Posterior cingulate gyrus (tissue), 11 donors: ENCODE results near the gene DNAI7.

ENCODE experiments used
- DNase-seq, 10 donors: peaks; one replicate each; pipeline versions ENCODE4 v3.0.0 to v3.0.0-alpha.2; 2020 to 2021; ENCODE audit warnings: mixed read lengths in 3 of 10
- intact Hi-C: fragments of 100-400 bp; cut with DNase I; formaldehyde crosslinking; loops from one replicate; pipeline ENCODE4 v1.15.1; 2023

Gene DNAI7

DNA sequence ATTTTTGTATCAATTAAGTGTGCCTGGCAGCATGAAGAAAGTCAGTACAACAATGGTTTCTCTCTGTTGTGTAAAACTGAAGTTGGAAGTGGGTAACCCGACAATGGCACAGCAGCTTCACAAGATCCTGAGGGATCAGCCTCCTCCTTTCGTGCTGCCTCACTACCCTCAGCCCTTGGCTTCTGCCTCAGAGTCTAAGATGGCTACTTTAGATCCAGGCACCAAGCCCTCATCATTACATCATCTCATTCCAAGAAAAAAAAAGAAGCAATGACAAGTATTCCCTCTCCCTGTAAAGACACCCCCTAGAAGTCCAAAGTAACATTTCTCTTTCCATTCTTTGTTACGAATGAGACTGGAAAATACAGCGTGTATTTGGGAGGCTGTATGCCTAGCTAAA lies 92.6 kb downstream of the DNAI7 start:
- DNase-seq: no peak
- intact Hi-C loops: no loop called here

DNA sequence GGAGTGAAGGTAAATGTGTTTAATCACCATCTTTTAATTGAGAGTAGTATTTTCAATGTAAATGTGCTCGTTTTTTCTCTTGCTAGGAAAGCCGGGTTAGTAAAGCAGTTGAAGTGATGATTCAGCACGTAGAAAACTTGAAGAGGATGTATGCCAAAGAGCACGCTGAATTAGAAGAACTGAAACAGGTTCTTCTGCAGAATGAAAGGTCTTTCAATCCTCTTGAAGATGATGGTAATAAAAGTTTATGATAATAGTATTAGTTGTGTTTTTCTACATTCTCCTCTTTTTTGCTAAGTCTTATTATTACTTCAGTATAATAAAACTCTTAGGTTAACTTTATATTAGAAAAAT lies 93.9 kb downstream of the DNAI7 start:
- intact Hi-C loops: no loop called here

DNA sequence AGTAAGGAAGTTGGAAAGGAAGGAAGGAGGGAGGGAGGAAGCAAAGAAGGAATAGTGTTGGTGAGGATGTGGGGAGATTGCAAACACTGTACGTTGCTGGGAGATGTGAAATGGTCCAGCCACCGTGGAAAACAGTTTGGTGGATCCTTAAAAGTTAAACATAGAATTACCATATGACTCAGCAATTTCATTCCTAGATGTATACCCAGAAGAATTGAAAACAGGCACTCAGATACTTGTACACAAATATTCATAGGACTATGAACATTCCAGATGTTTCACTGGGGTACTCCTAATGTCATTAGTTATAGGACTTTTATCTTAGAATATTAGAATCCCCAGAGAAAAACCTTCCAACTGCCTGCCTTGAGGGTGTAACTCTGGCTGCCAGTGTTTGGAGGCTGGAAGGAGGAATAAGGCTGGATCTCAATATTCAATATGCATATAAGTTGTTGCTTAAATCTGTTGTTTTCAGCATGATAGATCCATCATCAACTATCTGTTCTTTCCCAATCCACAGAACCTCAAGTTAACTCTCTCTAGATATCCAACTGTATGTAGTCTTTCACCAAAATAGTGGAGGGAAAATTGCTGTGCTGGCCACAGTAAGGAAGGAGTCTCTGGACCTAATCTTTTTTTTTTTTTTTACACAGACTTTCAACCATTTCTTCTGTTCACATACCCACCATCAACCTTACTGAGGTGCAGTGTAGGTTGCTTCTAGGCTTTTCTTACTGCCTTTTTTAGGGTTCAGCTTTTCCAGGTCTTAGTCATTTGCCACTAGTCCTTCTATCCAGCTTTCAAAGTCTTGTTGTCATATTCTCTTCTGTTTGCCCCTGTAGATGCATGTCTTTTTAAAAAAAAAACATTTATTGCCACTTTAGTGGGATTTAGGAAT lies 94.5 kb downstream of the DNAI7 start:
- intact Hi-C loops: no loop called here
- DNase-seq: no peak

More for the DNA sequence above, 93.9 kb downstream of the DNAI7 start:
- no peak for DNase-seq

DNA sequence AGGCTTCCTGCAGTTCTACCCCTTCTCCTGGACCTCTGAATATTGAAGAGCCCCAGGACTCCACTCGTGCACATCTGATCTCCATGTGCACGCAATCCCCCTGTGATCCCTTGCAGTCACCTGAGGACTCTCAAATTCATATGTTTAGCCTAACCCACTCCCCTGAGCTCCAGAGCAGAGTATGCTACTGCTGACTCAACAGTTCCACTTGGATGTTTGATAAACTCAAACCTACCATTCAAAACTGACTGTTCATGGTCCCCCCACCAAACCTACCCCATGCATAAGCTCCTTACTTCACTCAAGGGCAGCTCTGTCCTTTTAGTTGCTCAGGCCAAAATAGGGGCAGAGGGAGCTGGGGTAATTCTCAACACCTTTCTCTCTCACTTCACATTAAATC lies 96.0 kb downstream of the DNAI7 start:
- intact Hi-C loops: no loop called here

DNA sequence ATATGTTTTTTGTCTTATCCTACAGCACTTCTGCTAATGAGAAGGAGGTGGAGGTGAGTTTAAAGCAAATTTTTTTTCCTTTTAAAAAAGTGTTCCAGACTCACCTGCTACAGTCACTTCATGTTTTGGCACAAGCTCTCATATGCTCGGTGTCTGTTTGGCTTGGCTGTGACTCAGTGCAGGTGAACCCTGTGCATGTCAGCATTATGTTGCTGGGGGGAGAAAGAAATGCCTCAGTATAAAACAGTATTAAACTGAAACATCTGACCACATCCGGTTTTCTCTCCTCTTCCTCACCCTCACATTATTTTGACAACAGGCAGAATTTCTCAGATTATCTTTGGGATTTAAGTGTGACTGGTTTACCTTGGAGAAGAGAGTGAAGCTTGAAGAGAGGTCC lies 105.2 kb downstream of the DNAI7 start:
- no peak for DNase-seq
- intact Hi-C loops: no loop called here

More for the DNA sequence above, 96.0 kb downstream of the DNAI7 start:
- DNase-seq: no peak

DNA sequence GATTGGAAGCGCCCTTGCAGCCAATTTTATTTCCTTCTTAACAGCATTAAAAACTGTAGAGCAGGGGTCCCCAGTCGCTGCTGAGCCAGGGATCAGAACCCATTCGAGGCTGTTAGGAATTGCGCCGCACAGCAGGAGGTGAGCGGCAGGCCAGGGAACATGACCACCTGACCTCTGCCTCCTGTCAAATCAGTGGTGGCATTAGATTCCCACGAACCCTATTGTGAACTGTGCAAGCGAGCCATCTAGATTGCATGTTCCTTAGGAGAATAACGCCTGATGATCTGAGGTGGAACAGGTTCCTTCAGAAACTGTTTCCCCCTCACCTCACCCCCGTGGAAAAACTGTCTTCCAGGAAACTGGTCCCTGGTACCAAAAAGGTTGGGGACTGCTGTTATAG lies 107.4 kb downstream of the DNAI7 start:
- no peak for DNase-seq
- intact Hi-C loops: no loop called here

DNA sequence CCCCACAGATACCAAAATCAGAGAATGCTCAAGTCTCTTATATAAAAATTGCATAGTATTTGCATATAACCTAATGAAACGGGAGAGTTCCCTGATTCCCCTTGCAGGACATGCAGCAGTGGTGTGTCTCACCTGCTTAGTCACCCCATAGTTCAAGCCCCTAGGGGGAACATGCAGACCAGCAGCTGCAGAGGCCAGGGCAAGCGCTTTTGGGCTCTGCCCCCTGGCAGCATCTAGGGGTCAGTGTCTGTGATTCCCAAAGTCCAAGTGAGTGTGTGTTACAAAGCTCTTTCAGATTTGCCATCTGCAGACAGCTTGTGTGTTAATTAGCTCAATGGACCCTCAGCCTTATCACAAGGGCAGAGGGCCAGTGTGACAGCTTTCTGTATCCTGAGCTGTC lies 110.1 kb downstream of the DNAI7 start:
- no peak for DNase-seq
- intact Hi-C loops: no loop called here

DNA sequence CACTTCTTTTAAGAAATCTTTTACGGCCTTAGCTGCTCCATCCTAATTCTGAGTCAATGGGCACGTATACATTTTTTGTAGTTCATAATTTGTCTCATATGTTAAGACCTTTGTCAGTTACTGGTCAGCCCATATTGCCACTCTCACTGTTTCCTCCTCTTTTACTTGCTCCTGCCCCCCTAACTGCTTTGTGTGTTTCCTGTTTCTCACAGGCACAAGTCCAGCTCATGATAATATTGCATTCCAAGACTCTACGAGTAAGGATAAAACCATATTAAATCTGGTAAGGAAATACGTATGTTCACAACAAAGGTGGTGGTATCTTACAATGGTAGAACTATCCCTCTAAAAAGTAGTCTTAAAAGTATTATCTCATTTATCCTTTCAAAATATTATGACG lies 111.7 kb downstream of the DNAI7 start:
- DNase-seq: no peak
- intact Hi-C loops: no loop called here

DNA sequence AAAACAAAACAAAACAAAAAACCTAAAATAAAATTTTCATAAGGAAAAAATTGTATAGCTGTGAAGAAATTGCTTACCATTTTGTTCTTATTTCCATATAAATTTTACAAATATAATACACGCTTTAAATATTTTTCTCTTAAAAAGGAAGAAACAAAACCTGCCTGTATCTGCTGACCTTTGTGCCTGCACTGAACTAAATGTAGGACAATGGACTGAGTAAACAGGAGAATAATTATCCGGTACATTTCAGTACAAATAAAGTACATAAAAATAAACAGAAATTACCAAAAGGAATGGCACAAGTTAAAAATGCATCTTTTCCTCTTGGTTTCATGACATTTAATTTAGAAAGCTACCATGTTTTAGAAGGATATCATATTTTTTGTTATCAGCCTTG lies 112.3 kb downstream of the DNAI7 start:
- no peak for DNase-seq
- intact Hi-C loops: no loop called here

DNA sequence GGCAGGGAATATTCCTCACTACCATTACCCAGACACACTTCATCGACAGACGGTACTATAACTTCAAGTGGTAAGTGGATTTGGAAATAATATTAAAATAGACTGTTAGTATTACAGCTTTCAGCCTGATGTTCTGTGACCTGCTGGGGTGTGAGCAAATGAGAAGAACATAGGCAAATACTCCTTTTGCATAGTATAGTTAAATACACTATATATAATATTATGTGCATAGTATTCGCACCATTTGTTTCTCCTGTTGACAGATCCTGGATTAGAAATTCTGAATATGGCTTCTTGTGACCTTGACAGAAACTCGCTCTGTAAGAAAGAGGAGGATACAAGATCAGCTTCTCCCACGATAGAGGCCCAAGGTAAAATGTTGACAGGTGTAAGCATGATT lies 115.6 kb downstream of the DNAI7 start:
- DNase-seq: no peak
- intact Hi-C loops: no loop called here

DNA sequence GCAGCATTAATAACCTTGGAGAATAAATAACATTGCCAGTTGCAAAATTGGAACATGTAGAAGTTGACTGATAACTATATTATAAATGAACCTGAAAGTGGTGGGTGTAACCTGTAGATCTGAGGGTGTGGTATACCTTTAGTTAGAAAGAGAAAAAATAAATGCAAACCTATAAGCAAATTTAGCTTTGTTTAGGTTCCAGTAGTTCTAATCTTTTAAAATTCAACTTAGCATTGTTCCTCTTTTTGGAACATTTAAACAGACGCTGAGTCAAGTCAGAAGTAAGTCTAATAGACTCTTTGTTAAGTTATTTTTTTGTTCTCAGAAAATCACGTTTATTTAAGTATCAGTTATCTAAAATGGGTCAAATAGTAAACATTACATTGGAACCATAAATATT lies 120.0 kb downstream of the DNAI7 start:
- DNase-seq: no peak

DNA sequence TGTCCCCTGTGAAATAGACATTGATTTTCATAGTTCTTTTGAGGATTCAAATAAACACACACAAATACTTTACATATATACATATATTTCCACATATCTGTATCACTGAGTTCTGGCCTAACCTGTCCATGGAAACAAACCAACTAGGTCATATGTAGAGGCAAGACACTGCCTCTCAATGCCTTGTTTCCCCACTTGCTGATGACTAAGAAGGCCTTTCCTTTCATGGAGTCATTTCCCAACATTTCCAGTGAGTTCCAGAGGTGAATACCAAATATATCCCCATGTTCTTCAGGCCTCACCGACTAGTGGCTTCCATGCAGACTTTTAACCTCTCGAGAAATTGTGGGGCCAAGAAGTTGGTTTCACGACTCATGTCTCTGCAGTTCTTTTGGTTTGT lies 120.8 kb downstream of the DNAI7 start:
- intact Hi-C loops: no loop called here
- DNase-seq: no peak

More for the DNA sequence above, 120.0 kb downstream of the DNAI7 start:
- intact Hi-C loops: no loop called here

DNA sequence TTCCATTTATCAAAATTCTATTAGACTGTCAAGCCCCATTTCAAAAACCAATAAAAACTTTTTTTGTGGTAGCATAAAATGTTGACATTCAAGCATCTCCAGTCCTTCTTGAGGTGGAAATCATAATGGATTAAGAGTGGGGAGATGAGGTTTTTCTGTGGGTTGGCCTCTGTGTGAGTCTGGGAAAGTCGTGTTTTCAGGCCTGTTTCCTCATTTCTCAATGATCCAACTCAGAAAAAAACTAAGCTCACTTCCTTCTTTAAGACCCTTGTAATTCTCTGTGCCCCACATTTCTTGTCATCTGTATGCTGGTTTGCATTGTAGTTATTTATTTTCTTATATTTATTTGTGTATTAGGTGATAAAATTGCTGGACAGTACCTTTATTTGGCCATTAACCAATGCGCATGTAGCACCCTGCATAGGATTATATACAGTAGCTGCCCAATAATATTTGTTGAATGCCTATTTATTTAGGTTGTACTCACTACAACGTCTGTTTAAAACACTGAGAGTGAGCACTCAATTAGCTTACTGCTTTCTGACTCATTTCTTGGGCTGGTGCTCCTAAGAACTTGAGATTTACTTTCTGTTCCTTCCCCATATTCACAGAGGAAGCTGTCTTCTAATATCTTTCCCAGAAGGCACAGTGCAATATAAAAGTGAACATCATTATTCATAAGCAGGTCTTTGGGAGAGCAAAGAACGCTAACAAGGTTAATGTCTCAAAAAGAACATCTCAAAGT lies 121.9 kb downstream of the DNAI7 start:
- DNase-seq: no peak

DNA sequence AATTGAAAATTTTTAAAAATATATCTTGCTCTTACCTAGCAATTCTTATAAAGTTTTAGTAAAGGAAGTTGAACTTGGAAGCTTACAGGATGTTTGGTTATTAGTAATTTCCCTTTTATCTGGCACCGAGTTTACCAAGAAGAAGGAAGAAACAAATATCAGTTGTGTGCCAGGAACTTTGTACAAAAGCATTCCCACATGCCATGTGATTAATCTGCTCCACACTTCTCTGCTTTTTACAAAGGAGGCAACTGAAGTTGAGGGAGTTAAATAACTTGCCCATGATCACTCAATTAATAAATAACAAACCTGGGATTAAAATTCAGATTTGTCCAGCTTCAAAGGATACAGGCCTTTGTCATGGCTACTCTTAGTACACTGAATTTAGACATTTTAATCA lies 123.6 kb downstream of the DNAI7 start:
- DNase-seq: no peak
- intact Hi-C loops: no loop called here

More for the DNA sequence above, 121.9 kb downstream of the DNAI7 start:
- intact Hi-C loops: no loop called here

DNA sequence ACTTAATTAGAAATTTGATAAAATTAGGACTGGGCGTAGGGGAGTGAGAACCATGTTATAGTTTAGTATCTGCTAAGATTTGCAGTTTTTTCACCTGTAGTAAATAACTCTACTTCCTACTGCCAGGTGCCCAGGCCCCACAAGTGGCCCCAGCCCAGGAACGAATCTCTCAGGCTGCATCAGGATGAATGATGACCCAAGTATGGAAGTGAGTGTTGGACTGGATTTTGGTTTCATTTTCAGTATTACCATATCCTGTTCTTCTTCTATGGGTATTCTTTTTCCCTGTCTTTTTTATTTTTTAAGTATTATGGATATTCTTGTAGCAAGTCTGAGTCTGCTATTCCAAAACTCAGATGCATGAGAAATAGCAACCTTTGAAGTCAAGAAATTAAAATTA lies 125.7 kb downstream of the DNAI7 start:
- intact Hi-C loops: no loop called here
- DNase-seq: no peak

DNA sequence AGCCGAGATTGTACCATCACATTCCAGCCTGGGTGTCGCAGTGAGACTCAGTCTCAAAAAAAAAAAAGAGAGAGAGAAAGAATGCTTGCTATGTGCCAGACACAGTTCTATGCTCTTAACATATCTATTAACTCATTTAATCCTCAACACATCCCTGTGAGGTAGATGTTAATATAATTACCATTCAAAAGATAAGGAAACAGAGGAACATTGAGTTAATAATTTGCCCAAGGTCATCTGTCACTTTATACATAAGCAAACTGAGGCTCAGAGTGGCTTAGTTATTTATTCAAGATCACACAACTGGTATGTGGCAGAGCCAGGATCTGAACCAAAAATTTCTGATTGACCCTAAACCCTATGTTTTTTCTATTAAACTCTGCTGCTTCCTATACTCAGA lies 129.9 kb downstream of the DNAI7 start:
- intact Hi-C loops: no loop called here
- DNase-seq: no peak

DNA sequence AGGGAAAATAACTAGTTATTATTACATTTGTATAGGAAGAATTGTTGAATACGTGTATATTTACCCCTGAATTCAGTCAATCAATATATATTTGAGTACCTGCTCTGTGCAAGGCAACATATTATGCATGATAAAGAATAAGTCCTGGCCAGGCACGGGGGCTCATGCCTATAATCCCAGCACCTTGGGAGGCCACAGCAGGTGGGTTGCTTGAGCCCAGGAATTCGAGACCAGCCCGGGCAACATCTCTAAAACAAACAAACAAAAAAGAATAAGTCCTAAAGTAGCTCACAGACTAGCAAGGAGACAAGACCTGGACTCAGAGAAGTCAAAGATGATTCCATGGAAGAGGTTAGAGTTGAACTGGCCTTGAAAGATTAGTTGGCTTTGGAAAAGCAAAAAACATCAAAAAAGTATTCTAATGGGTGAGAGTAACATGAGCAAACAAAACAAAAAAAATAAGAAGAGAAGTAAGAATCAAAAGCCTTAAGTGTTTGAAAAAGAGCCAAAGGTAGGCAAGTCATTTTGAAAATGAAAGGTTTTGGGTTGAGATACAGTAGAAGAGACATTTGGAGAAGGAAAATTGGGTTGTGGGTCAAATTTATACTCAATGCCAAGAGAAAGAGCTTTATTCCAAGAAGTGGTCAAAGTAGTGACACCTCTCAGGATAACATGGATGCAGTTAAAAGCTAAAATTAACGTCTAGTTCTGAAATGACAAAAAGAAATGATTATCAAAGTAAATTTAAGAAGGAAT lies 130.9 kb downstream of the DNAI7 start:
- DNase-seq: no peak
- intact Hi-C loops: no loop called here

DNA sequence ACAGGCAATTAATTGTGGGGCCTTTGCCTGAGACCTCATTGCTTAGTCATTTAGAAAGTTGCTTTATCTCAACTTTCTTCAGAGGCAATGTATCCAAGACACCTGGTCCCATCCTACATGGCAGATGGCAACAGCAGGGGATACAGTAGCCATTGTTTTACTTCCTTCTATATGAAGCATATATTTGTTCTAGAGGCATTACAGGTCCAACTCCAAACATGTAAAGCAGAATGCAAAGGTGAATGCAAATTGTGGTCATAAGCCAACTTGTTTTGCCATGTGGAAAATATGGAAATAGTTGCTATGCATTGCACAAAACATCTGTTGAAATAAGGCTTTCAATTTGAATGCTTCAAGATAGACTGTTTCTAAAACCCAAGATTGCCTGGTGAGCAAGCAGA lies 136.3 kb downstream of the DNAI7 start:
- intact Hi-C loops: no loop called here
- DNase-seq: no peak
